GM23338 (cell line): Measurements from ENCODE around the gene PARD3.

Experiments
- CREB1 ChIP-seq: fragments of 250-450 bp; sonication (Bioruptor Pico); IDR thresholded peaks from 2 replicates; pipeline ENCODE4 v1.5.0; 2020; ENCODE audit warnings: low read depth, mild to moderate bottlenecking, moderate library complexity
- ETS1 ChIP-seq: IDR thresholded peaks from 2 replicates; pipeline ENCODE4 v1.6.1; 2016; ENCODE audit warnings: antibody characterized with exemption
- EZH2 ChIP-seq: fragments of 200-600 bp; sonication (generic); IDR thresholded peaks from one replicate; pipeline ENCODE4 v1.8.0; 2017; ENCODE audit warnings: antibody characterized with exemption, mild to moderate bottlenecking, low read depth; ENCODE audit not compliant: unreplicated experiment
- EZH2phosphoT487 ChIP-seq: fragments of 200-600 bp; sonication (generic); IDR thresholded peaks from one replicate; pipeline ENCODE4 v1.8.1; 2018; ENCODE audit warnings: antibody characterized with exemption; ENCODE audit not compliant: unreplicated experiment
- JUNB ChIP-seq: IDR thresholded peaks from one replicate; pipeline ENCODE4 v1.6.1; 2016; ENCODE audit warnings: antibody characterized with exemption; ENCODE audit not compliant: unreplicated experiment
- NANOG ChIP-seq: IDR thresholded peaks from 2 replicates; pipeline ENCODE4 v1.6.1; 2016; ENCODE audit warnings: antibody characterized with exemption, borderline replicate concordance
- POLR2AphosphoS5 ChIP-seq: IDR thresholded peaks from 2 replicates; pipeline ENCODE4 v1.6.1; 2016; ENCODE audit warnings: antibody characterized with exemption, low read depth
- REST ChIP-seq: IDR thresholded peaks from one replicate; pipeline ENCODE4 v1.6.1; 2018; ENCODE audit warnings: antibody characterized with exemption; ENCODE audit not compliant: unreplicated experiment
- STAT1 ChIP-seq: IDR thresholded peaks from one replicate; pipeline ENCODE4 v1.6.1; 2016; ENCODE audit warnings: antibody characterized with exemption; ENCODE audit not compliant: unreplicated experiment
- TF ChIP-seq, protein P1 (sequence below), 2 experiments: fragments of 200-600 bp in 1 of 2; sonication (generic) in 1 of 2; conservative IDR thresholded peaks; 2 replicates each; pipeline versions ENCODE4 v1.5.1 to v1.6.1; 2016 to 2017; ENCODE audit warnings: antibody characterized with exemption in 2 of 2, low read depth in 2 of 2, mild to moderate bottlenecking in 2 of 2, moderate library complexity in 1 of 2

DNA sequence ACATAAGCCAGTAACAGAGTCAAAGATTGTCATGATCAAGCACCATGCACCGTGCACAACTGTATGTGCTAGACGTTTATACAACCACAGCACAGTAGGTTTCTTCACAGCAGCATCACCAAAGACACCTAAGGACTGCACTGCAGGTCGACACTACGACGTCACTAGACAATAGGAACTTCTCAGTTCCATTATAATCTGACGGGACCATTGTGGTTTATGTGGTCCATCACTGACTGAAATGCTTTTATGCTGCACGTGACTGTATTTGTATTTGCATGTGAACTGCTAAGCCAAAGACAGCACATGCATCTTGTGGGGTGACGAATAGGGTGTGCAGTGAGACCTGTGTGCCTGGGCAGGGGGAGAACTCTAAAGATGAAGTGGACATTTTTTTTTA, 164.9 kb downstream of the PARD3 start:
- TF ChIP-seq, protein P1, sequence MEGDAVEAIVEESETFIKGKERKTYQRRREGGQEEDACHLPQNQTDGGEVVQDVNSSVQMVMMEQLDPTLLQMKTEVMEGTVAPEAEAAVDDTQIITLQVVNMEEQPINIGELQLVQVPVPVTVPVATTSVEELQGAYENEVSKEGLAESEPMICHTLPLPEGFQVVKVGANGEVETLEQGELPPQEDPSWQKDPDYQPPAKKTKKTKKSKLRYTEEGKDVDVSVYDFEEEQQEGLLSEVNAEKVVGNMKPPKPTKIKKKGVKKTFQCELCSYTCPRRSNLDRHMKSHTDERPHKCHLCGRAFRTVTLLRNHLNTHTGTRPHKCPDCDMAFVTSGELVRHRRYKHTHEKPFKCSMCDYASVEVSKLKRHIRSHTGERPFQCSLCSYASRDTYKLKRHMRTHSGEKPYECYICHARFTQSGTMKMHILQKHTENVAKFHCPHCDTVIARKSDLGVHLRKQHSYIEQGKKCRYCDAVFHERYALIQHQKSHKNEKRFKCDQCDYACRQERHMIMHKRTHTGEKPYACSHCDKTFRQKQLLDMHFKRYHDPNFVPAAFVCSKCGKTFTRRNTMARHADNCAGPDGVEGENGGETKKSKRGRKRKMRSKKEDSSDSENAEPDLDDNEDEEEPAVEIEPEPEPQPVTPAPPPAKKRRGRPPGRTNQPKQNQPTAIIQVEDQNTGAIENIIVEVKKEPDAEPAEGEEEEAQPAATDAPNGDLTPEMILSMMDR (conservative IDR thresholded peaks at IDR 0.05; ENCODE audit: low read depth in 2 of 2): no peak
- TF ChIP-seq POLR2AphosphoS5: no peak
- TF ChIP-seq EZH2: no peak
- TF ChIP-seq CREB1: no peak
- TF ChIP-seq JUNB: no peak
- no peak for TF ChIP-seq ETS1
- TF ChIP-seq NANOG: no peak
- no peak for TF ChIP-seq EZH2phosphoT487
- no peak for TF ChIP-seq REST
- no peak for TF ChIP-seq STAT1
